Inflammatory macrophage treated with lipopolysaccharide for 4 hours (primary cell): ENCODE results near the gene TRDN.
"Not testable (repeated sequence)": the region's sequence is repeated elsewhere in the genome, so short reads cannot be mapped to it uniquely, and the experiment has no call there.

Experiments
- DNase-seq: peaks from one replicate; pipeline ENCODE4 v3.0.0-alpha.2; 2020

TRDN gene

GRCh38 chr6:123562264-123562663 is 74.5 kb downstream of the TRDN start:
- DNase-seq: no peak

GRCh38 chr6:123559816-123560215 is 76.9 kb downstream of the TRDN start:
- not testable (repeated sequence) for DNase-seq

- not testable (repeated sequence) for DNase-seq
Observed at GRCh38 chr6:123557474-123557873, 79.3 kb downstream of the TRDN start.

- DNase-seq: no peak
Observed at GRCh38 chr6:123551939-123552707, 84.6 kb downstream of the TRDN start.

GRCh38 chr6:123550052-123550617 is 86.6 kb downstream of the TRDN start:
- DNase-seq: no peak

- no peak for DNase-seq
Observed at GRCh38 chr6:123549476-123549875, 87.3 kb downstream of the TRDN start.

- no peak for DNase-seq
Observed at GRCh38 chr6:123547216-123547978, 89.4 kb downstream of the TRDN start.

GRCh38 chr6:123546537-123546936 is 90.2 kb downstream of the TRDN start:
- no peak for DNase-seq

GRCh38 chr6:123541462-123541861 is 95.3 kb downstream of the TRDN start:
- no peak for DNase-seq

GRCh38 chr6:123533862-123534648 is 102.7 kb downstream of the TRDN start:
- no peak for DNase-seq

- DNase-seq: no peak
Observed at GRCh38 chr6:123529843-123530242, 106.9 kb downstream of the TRDN start.

GRCh38 chr6:123529058-123529457 is 107.7 kb downstream of the TRDN start:
- DNase-seq: no peak

- DNase-seq: no peak
Observed at GRCh38 chr6:123527406-123527805, 109.3 kb downstream of the TRDN start.

GRCh38 chr6:123526128-123526527 is 110.6 kb downstream of the TRDN start:
- no peak for DNase-seq

- no peak for DNase-seq
Observed at GRCh38 chr6:123524781-123525180, 112.0 kb downstream of the TRDN start.

- no peak for DNase-seq
Observed at GRCh38 chr6:123520217-123520616, 116.5 kb downstream of the TRDN start.

- DNase-seq: no peak
Observed at GRCh38 chr6:123519189-123519505, 117.6 kb downstream of the TRDN start.

GRCh38 chr6:123518441-123519188 is 118.1 kb downstream of the TRDN start:
- DNase-seq: no peak

- DNase-seq: no peak
Observed at GRCh38 chr6:123515715-123516114, 121.0 kb downstream of the TRDN start.

- no peak for DNase-seq
Observed at GRCh38 chr6:123509112-123509511, 127.6 kb downstream of the TRDN start.

GRCh38 chr6:123508290-123508689 is 128.5 kb downstream of the TRDN start:
- no peak for DNase-seq

GRCh38 chr6:123507582-123507981 is 129.2 kb downstream of the TRDN start:
- no peak for DNase-seq

GRCh38 chr6:123503619-123504018 is 133.1 kb downstream of the TRDN start:
- no peak for DNase-seq
